Gastroesophageal sphincter (tissue), 4 donors: ENCODE measurements around the gene ZP1. TPM values are rescaled to one million over a fixed set of nuclear protein-coding genes. Genes with fewer than 3 reads are reported as not detected.

Experiments used
- ATAC-seq: fragments of 150-250 bp; one replicate; pipeline ENCODE4 v1.9.1; 2016; ENCODE audit warnings: mild to moderate bottlenecking, moderate library complexity
- H3K27ac ChIP-seq, 4 donors: fragments of 200-600 bp; sonication (generic) in 3 of 4; 1 replicate in 3 of 4; 2 replicates in 1 of 4; pipeline ENCODE4 v1.5.1; 2016 to 2019
- H3K27me3 ChIP-seq: fragments of 200-600 bp; sonication (generic); one replicate; pipeline ENCODE4 v1.5.1; 2019
- H3K36me3 ChIP-seq, 2 donors: fragments of 200-600 bp; sonication (generic); one replicate each; pipeline ENCODE4 v1.5.1; 2019; ENCODE audit warnings: control low read depth in 1 of 2
- H3K4me1 ChIP-seq, 3 donors: fragments of 200-600 bp; sonication (generic); 1 replicate in 2 of 3; 2 replicates in 1 of 3; pipeline ENCODE4 v1.5.1; 2016 to 2019; ENCODE audit warnings: control low read depth in 2 of 3
- H3K4me3 ChIP-seq, 2 donors: fragments of 200-600 bp; sonication (generic); one replicate each; pipeline ENCODE4 v1.5.1; 2019; ENCODE audit warnings: mild to moderate bottlenecking in 1 of 2, moderate library complexity in 1 of 2
- H3K9me3 ChIP-seq, 3 donors: fragments of 200-600 bp; sonication (generic); one replicate each; pipeline ENCODE4 v1.5.1; 2017 to 2019; ENCODE audit warnings: control low read depth in 2 of 3
- CTCF ChIP-seq, 4 experiments: fragments of 200-600 bp in 2 of 4; fragments of 450-650 bp in 2 of 4; sonication (generic) in 1 of 4; IDR thresholded peaks; one replicate each; pipeline ENCODE4 v1.5.1; 2017 to 2019; ENCODE audit warnings: antibody characterized with exemption in 4 of 4, mild to moderate bottlenecking in 2 of 4, moderate library complexity in 2 of 4
- EP300 ChIP-seq: sonication (generic); formaldehyde crosslinking; IDR thresholded peaks from one replicate; pipeline ENCODE4 v1.6.1; 2017; ENCODE audit warnings: antibody characterized with exemption, mild to moderate bottlenecking
- POLR2A ChIP-seq, 2 donors: fragments of 450-650 bp; IDR thresholded peaks; one replicate each; pipeline ENCODE4 v1.6.1; 2017; ENCODE audit warnings: antibody characterized with exemption in 2 of 2, mild to moderate bottlenecking in 2 of 2, moderate library complexity in 1 of 2
- POLR2AphosphoS5 ChIP-seq: sonication (generic); formaldehyde crosslinking; IDR thresholded peaks from one replicate; pipeline ENCODE4 v1.6.1; 2017; ENCODE audit warnings: antibody characterized with exemption
- WGBS, 2 donors: methylation state at CpG; one replicate each; pipeline ENCODE4 v1.1.5; 2018; ENCODE audit warnings: low coverage in 1 of 2; 5-methylcytosine and 5-hydroxymethylcytosine counted together
- total RNA-seq, 4 donors: library from RNA; depleted of rRNA; stranded (reverse); fragments of >200 nt; gene quantifications; one replicate each; pipeline ENCODE4 v1.1.0, GENCODE V29; 2016

Gene ZP1
- total RNA-seq, 4 donors from 2014 or later: not detected

GRCh38 chr11:60874421-60875365 lies 7.4 kb downstream of the ZP1 start:
- TF ChIP-seq POLR2AphosphoS5 (no peak), EP300 (no peak), CTCF (IDR thresholded peaks at IDR 0.05) (no peak), POLR2A (IDR thresholded peaks at IDR 0.05) (no peak)
- Histone ChIP-seq H3K4me3 (no peak overlapping the region), H3K27me3 (no peaks in the 10 kb centered on the region), H3K36me3 (peaks cover 0 to 3% of the 10 kb centered on the region in 2 donors), H3K4me1 (peaks cover 4 to 79% (median 10%) of the 10 kb centered on the region in 3 donors), H3K27ac (no peak overlapping the region), H3K9me3 (no peaks in the 10 kb centered on the region)
- ATAC-seq: no peak
- WGBS, 2 donors: 14 to 100% methylated on average over 1 to 5 of the region's 13 CpGs

- ATAC-seq: no peak
- WGBS, 2 donors: 76% methylated on average over 3 of the region's 7 CpGs; no CpG with 5 or more reads in 1 of the 2 donors
Measured at GRCh38 chr11:60875366-60876167, 8.2 kb downstream of the ZP1 start.

GRCh38 chr11:60876168-60876485 lies 8.8 kb downstream of the ZP1 start:
- H3K4me3 ChIP-seq: no peak overlapping the region
- peak overlapping the region in 1 of 4 donors; percentile 33 for H3K27ac ChIP-seq
- TF ChIP-seq CTCF (IDR thresholded peaks at IDR 0.05) (no peak), EP300 (no peak), POLR2A (IDR thresholded peaks at IDR 0.05) (no peak), POLR2AphosphoS5 (no peak)
- H3K27me3 ChIP-seq: no peaks in the 10 kb centered on the region
- H3K36me3 ChIP-seq: peaks cover 0 to 15% of the 10 kb centered on the region in 2 donors
- no peak for ATAC-seq
- 100% methylated on average over 2 of the region's 2 CpGs; no CpG with 5 or more reads in 1 of the 2 donors for WGBS, 2 donors
- no peaks in the 10 kb centered on the region for H3K9me3 ChIP-seq
- H3K4me1 ChIP-seq: peaks cover 6 to 79% (median 10%) of the 10 kb centered on the region in 3 donors

More at GRCh38 chr11:60875366-60876167, 8.2 kb downstream of the ZP1 start:
- no peaks in the 10 kb centered on the region for H3K27me3 ChIP-seq
- TF ChIP-seq POLR2A (IDR thresholded peaks at IDR 0.05): no peak
- no peak for TF ChIP-seq EP300
- TF ChIP-seq POLR2AphosphoS5: no peak
- no peak for TF ChIP-seq CTCF (IDR thresholded peaks at IDR 0.05)
- H3K27ac ChIP-seq: peak overlapping the region in 1 of 4 donors; percentile 33
- H3K4me3 ChIP-seq: no peak overlapping the region
- peaks cover 6 to 79% (median 10%) of the 10 kb centered on the region in 3 donors for H3K4me1 ChIP-seq
- no peaks in the 10 kb centered on the region for H3K9me3 ChIP-seq
- peaks cover 0 to 12% of the 10 kb centered on the region in 2 donors for H3K36me3 ChIP-seq

GRCh38 chr11:60878245-60879101 lies 11.1 kb downstream of the ZP1 start:
- 31 to 34% methylated on average over 2 to 3 of the region's 5 CpGs for WGBS, 2 donors
- peak; percentile 65 for ATAC-seq
- no peaks in the 10 kb centered on the region for H3K9me3 ChIP-seq

More at GRCh38 chr11:60878245-60879101, 11.1 kb downstream of the ZP1 start:
- TF ChIP-seq POLR2AphosphoS5 (peak; percentile 63), EP300 (no peak)
- H3K36me3 ChIP-seq: peaks cover 0 to 16% of the 10 kb centered on the region in 2 donors
- H3K4me1 ChIP-seq: peaks cover 3 to 59% (median 6%) of the 10 kb centered on the region in 3 donors
- no peaks in the 10 kb centered on the region for H3K27me3 ChIP-seq
- no peak overlapping the region for H3K4me3 ChIP-seq
- H3K27ac ChIP-seq: peak overlapping the region; percentile 68 to 81 (median 77)
